CD4-positive, alpha-beta T cell treated with Interleukin-4 for 4 hours (primary cell): ENCODE results near the gene ZNF581.

Source experiments
- DNase-seq: peaks from one replicate; pipeline ENCODE4 v3.0.0-alpha.2; 2020

ZNF581 gene, protein sequence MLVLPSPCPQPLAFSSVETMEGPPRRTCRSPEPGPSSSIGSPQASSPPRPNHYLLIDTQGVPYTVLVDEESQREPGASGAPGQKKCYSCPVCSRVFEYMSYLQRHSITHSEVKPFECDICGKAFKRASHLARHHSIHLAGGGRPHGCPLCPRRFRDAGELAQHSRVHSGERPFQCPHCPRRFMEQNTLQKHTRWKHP

GRCh38 chr19:55643003-55643886 is at the start of gene ZNF581:
ZNF581 (plus strand) TSS chr19:55643649; CDS start chr19:55644572, 923 bp downstream.
- peak; percentile 81 for DNase-seq

- no peak for DNase-seq
Observed at GRCh38 chr19:55594996-55595545, 48.4 kb upstream of the ZNF581 start.

GRCh38 chr19:55596304-55596703 is 47.1 kb upstream of the ZNF581 start:
- no peak for DNase-seq

DNA sequence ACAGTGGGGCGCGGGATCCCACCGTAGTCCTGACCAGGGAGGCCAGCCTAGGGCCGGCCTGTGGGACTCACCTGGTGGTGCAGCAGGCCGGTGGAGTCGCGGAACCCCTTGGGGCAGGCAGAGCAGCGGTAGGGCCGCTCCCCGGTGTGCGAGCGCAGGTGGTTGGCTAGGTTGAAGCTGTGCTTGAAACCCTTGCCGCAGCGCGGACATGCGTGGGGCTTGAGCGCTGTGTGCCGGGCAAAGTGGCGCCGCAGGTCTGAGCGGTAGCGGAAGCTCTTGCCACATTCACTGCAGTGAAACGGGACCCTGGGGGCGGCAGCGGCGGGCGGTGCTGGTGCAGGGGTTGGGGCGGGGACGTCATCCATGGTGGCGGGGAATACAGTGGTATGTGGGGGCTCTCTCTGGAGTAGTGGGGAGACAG is 45.9 kb upstream of the ZNF581 start:
- no peak for DNase-seq

DNA sequence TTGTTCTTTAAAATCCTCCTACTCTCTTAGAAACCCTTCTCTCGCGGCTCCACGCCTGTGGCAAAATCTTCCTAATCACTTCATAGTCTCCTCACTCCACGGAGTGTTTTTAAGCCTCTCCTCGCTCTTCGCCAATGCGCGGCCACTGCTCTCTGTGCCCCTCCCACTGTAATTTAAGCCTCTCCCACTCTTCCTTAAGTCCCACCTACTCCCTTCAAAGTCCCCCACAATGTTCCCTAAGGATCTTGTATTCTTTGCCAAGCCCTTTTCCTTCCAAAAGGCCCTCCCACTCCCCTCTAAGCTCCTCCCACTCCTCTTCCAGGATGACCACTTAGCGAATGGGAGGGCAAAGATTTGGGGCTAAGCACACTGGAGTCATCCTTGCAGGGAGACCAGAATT is 45.4 kb upstream of the ZNF581 start:
- no peak for DNase-seq

GRCh38 chr19:55598719-55599467 is 44.6 kb upstream of the ZNF581 start:
- peak; percentile 86 for DNase-seq

DNA sequence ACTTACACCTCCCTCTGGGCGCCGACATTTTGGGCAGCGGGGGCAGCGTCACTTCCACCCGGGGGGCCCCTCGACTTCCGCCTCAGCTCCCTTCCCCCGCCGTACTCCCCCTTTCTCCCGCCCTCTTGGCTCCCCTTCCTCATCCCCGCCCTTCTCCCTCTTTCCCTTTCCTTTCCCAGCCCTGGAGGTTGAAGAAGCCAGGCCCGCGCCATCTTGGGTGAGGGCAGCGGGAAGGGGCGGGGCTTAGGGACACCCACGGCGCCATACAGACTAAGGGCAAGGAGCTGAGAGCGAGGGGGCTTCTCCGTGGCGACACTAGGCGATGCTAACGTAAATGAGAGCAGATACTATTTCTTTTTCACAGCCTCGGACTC is 44.0 kb upstream of the ZNF581 start, which contains the start of gene FIZ1:
TSS of gene FIZ1 (minus strand) at position 50 of the 374 bp plus-strand sequence. CDS start 1,652 bp downstream, outside the sequence.
- peak; percentile 99 for DNase-seq

- peak; percentile 90 for DNase-seq
Observed at GRCh38 chr19:55599842-55600661, 43.4 kb upstream of the ZNF581 start, which contains the start of gene ZNF524. ZNF524 (plus strand) TSS chr19:55600288; CDS start chr19:55602113, 1,825 bp downstream.

DNA sequence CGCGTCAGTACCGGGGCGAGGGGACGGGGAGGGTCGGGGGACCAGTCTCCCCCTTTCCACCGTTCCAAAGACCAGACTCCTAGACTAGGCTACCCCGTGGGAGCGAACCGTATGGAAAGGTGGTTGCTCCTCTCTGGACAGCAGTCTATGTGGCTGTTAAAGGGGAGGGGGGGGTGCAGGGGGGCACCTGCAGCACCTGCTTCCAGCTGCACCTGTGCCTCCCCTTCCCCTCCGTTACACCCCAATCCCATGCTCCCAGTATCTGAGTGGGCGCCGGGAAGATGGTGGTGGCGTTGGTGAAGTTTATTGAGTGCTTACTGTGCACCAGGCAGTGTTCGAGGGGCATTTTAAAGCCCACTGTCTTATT is 42.8 kb upstream of the ZNF581 start:
- DNase-seq = no peak

DNA sequence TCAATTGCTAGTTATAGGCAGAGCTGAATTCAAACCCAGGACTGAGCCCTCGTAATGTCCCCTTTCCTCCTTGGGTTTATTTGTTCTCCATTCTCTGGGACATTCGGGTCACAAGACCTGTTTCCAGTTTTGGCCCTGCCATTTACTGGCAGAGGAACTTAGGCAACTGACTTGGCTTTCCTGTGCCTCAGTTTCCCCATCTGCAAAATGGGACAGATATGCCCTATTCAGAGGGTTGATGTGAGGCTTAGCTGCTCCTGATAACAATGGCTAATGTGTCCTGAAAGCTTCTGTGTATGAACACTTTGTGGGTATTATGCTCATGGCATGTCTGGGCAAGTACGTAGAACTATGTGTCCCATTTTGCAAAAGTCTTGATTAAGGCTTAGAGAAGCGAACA is 42.4 kb upstream of the ZNF581 start:
- no peak for DNase-seq

DNA sequence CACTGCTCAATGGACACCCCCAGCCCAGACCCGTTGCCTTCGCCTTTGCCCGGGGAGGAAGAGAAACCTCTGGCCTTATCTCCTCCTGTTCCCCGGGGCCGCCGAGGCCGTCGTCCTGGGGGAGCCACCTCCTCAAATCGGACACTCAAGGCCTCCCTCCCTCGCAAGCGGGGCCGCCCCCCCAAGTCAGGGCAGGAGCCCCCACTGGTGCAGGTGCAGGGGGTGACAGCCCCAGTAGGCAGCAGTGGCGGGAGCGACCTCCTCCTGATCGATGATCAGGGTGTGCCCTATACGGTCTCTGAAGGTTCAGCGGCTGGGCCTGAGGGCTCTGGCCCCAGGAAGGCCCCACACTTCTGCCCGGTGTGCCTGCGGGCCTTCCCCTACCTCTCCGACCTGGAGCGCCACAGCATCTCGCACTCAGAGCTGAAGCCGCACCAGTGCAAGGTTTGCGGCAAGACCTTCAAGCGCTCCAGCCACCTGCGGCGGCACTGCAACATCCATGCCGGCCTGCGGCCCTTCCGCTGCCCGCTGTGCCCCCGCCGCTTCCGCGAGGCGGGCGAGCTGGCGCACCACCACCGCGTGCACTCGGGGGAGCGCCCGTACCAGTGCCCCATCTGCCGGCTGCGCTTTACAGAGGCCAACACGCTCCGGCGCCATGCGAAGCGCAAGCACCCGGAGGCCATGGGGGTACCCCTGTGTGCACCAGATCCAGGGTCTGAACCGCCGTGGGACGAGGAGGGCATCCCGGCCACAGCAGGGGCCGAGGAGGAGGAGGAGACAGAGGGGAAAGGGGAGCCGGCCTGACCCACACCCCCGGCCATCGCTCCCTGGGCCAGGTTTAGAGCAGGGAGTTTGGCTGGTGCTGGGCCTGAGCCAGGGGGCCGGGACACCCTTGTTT is 41.1 kb upstream of the ZNF581 start:
- DNase-seq = no peak

DNA sequence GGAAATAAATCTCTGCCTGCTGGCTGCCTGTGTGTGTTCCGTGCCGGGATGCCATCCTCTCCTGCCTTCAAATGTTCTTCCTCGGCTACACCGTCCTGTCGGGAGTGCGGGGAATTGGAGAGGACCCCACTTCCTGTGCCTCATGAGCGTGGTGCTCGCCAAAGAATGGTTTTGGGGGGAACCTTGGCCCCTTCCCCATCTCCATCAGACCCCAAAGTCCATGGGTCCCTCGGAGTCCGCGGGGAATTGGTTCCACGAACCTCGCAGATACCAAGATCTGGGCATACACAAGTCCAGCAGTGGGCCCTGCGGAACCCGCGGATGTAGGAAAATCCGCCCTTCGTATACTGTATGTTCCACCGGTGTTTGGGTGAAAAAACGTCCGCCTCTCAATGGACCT is 40.3 kb upstream of the ZNF581 start:
- no peak for DNase-seq

GRCh38 chr19:55603581-55604292 is 39.7 kb upstream of the ZNF581 start:
- no peak for DNase-seq

- DNase-seq = peak; percentile 97
Observed at GRCh38 chr19:55605207-55605636, 38.2 kb upstream of the ZNF581 start.

- DNase-seq = peak; percentile 70
Observed at GRCh38 chr19:55605637-55606470, 37.6 kb upstream of the ZNF581 start, which contains the start of gene ZNF865. ZNF865 (plus strand) TSS chr19:55605647; CDS start chr19:55613619, 7,972 bp downstream.

GRCh38 chr19:55606471-55606787 is 37.0 kb upstream of the ZNF581 start:
- DNase-seq = no peak

DNA sequence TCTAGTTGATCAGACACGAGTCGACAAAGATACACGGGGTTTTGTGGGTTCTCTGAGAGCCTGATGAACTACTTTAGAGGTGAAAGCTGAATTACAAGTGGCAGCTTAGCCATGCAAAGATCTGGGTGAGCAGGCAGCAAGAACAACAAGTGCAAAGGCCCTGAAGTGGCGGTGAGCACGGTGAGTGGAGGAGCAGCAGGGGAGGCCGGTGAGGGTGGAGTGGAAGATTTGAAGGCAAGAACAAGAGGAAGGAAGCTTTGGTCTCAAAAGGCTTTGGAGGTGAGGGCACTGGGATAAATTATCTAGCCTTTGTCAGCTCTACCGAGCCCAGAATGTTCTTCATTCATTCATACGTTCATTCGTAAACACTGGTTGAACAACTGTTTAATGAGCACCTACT is 36.6 kb upstream of the ZNF581 start:
- DNase-seq = no peak

- DNase-seq = no peak
Observed at GRCh38 chr19:55609326-55609725, 34.1 kb upstream of the ZNF581 start.

GRCh38 chr19:55611300-55611982 is 32.0 kb upstream of the ZNF581 start:
- no peak for DNase-seq
